ENCODE results near the gene AGBL5.

DNA sequence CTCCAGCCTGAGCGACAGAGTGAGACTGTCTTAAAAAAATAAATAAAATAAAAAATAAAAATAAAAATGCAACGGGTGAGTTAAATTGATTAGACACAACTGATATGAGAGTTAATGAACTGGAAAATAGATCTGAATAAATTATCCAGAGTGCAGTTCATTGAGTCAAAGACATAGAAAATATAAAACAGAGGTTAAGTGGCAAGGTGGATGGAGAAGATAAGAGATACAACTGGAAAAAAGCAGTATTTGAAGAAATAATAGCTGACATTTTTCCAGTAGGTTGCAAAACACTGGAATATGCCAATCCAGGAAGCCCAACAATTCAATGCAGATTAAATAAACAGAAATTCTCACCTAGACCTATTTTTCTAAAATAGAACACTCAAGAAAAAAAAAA is 56.8 kb downstream of the AGBL5 start:
- TF ChIP-seq, protein P1, sequence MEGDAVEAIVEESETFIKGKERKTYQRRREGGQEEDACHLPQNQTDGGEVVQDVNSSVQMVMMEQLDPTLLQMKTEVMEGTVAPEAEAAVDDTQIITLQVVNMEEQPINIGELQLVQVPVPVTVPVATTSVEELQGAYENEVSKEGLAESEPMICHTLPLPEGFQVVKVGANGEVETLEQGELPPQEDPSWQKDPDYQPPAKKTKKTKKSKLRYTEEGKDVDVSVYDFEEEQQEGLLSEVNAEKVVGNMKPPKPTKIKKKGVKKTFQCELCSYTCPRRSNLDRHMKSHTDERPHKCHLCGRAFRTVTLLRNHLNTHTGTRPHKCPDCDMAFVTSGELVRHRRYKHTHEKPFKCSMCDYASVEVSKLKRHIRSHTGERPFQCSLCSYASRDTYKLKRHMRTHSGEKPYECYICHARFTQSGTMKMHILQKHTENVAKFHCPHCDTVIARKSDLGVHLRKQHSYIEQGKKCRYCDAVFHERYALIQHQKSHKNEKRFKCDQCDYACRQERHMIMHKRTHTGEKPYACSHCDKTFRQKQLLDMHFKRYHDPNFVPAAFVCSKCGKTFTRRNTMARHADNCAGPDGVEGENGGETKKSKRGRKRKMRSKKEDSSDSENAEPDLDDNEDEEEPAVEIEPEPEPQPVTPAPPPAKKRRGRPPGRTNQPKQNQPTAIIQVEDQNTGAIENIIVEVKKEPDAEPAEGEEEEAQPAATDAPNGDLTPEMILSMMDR (IDR thresholded peaks at IDR 0.05), result no peak
- TF ChIP-seq ZFX (IDR thresholded peaks at IDR 0.05; ENCODE audit: borderline replicate concordance), result no peak

Data from 22Rv1 (cell line).